Peyer's patch (tissue), 4 donors: ENCODE data around the gene YIPF1.

ENCODE experiments used
- POLR2A ChIP-seq, 2 donors: fragments of 450-650 bp; IDR thresholded peaks; one replicate each; pipeline ENCODE4 v1.5.1; 2017; ENCODE audit warnings: antibody characterized with exemption in 2 of 2, mild to moderate bottlenecking in 2 of 2, moderate library complexity in 2 of 2
- TF ChIP-seq, protein P1 (sequence below), 6 experiments: fragments of 450-650 bp in 4 of 6; fragments of 200-600 bp in 2 of 6; sonication (generic) in 1 of 6; IDR thresholded peaks; one replicate each; pipeline ENCODE4 v1.5.1; 2017 to 2019; ENCODE audit warnings: antibody characterized with exemption in 6 of 6, mild to moderate bottlenecking in 3 of 6, moderate library complexity in 1 of 6

DNA sequence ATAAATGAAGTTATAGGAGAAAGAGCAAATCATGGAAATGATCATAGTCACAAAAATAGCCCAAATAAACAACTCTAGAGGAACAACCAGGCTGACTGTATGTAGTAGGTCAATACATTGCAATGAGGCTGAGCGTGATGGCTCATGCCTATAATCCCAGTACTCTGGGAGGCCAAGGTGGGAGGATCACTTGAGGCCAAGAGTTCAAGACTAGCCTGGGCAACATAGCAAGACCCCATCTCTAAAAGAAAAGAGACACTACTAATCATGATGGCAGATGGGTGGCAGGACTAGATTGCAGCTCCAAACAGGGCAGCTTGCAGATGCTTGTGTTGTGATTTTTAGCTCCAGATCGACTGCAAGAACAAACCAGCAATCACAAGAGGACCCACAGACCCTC, 79.1 kb downstream of the YIPF1 start:
- TF ChIP-seq, protein P1, sequence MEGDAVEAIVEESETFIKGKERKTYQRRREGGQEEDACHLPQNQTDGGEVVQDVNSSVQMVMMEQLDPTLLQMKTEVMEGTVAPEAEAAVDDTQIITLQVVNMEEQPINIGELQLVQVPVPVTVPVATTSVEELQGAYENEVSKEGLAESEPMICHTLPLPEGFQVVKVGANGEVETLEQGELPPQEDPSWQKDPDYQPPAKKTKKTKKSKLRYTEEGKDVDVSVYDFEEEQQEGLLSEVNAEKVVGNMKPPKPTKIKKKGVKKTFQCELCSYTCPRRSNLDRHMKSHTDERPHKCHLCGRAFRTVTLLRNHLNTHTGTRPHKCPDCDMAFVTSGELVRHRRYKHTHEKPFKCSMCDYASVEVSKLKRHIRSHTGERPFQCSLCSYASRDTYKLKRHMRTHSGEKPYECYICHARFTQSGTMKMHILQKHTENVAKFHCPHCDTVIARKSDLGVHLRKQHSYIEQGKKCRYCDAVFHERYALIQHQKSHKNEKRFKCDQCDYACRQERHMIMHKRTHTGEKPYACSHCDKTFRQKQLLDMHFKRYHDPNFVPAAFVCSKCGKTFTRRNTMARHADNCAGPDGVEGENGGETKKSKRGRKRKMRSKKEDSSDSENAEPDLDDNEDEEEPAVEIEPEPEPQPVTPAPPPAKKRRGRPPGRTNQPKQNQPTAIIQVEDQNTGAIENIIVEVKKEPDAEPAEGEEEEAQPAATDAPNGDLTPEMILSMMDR (IDR thresholded peaks at IDR 0.05) = no peak
- TF ChIP-seq POLR2A (IDR thresholded peaks at IDR 0.05) = no peak
